MM.1S (cell line): ENCODE results near the gene SLIT1.
"Not testable (repeated sequence)": the region's sequence is repeated elsewhere in the genome, so short reads cannot be mapped to it uniquely, and the experiment has no call there.

Source experiments
- CTCF ChIP-seq: fragments of 300-600 bp; sonication (generic); IDR thresholded peaks from 2 replicates; pipeline ENCODE4 v1.5.1; 2016; ENCODE audit warnings: antibody characterized with exemption, low read length, mixed read lengths
- EZH2 ChIP-seq: fragments of 300-600 bp; sonication (generic); optimal IDR thresholded peaks from 2 replicates; pipeline ENCODE3; 2017; ENCODE audit warnings: low read depth, mild to moderate bottlenecking, antibody characterized with exemption, low read length, mixed read lengths
- EZH2phosphoT487 ChIP-seq: fragments of 300-600 bp; sonication (generic); IDR thresholded peaks from 2 replicates; pipeline ENCODE4 v1.6.1; 2018; ENCODE audit warnings: antibody characterized with exemption, low read length

DNA sequence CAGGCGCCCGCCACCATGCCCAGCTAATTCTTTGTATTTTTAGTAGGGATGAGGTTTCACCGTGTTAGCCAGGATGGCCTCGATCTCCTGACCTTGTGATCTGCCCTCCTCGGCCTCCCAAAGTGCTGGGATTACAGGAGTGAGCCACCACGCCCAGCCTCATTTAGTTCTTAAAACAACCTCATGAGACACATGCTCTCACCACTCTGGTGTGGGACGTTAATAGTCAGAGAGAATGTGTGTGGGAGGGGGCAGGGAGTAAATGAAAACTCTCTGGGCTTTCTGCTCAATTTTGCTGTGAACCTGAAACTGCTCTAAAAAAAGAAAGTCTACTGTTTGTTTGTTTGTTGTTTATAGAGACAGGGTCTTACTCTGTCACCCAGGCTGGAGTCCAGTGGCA lies 103.2 kb downstream of the SLIT1 start:
- TF ChIP-seq EZH2, CTCF, EZH2phosphoT487: not testable (repeated sequence)
